ENCODE measurements around the gene INPP1.
"Not testable (repeated sequence)": the region's sequence is repeated elsewhere in the genome, so short reads cannot be mapped to it uniquely, and the experiment has no call there.

INPP1 gene

DNA sequence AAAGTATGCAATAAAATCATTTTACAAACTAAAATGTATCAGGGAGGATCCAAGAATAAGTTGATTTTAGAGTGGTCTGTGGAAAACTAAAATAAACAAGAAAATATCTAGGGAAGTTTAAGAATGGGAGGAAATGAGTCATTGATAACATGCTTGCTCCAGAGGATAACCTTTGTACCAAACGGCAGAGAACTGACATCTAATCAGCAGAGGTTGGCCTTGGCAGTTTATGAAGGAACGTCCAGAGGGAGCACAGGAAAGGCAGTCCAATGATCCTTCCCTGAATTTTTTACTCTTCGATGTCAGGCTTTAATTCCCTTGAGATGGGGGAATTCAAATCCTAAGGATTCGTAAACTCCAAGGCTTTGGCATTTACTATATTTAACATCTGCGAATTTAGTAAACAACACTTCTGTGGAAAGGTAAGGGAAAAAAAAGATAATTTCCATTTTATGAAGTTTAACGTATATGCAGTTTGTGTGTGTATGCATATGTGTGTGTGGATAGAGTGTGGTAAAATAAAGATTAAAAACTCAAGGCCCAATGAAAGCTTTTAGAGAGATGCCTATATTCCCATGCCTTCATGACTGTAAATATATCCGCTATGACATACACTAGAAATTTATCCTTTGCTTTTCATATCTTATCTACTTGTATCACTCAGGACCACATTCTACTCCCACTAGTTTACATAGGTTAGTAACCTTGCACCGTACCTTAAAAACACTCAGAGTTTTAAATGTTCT, 8.7 kb upstream of the INPP1 start:
- no peak for DNase-seq

GRCh38 chr2:190335225-190335559, 8.2 kb upstream of the INPP1 start:
- no peak for DNase-seq

- DNase-seq: not testable (repeated sequence)
Measured at GRCh38 chr2:190335584-190335983, 7.8 kb upstream of the INPP1 start.

- no peak for DNase-seq
Measured at GRCh38 chr2:190336420-190336819, 7.0 kb upstream of the INPP1 start.

- no peak for DNase-seq
Measured at GRCh38 chr2:190338453-190338852, 4.9 kb upstream of the INPP1 start.

DNA sequence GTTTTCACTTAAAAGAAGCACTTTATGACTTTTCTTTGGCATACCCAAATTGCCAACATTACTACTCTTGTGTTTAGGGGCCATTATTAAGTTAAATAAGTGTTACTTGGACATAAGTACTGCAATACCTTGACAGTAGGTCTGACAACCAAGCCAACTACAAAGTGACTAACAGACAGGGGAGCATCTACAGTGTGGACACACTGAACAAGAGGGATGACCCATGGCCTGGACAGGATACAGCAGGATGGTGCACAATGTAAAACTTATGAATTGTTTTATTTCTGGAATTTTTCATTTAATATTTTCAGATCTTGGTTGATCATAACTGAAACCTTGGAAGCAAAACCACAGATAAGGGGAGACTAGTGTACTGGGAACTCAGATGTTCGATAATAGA, 4.0 kb upstream of the INPP1 start:
- no peak for DNase-seq

DNA sequence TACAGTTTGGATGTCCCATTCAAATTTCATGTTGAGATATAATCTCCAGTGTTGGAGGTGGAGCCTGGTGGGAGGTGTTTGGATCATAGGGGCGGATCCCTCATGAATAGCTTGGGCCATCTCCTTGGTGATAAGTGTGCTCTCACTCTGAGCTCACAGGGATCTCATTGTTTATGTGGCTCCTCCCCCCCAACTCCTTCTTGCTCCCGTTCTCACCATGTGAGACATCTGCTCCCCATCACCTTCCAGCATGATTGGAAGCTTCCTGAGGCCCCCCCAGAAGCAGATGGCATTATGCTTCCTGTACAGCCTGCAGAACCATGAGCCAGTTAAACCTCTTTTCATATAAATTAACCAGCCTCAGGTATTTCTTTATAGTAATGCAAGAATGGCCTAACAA, 3.0 kb upstream of the INPP1 start:
- DNase-seq: no peak

DNA sequence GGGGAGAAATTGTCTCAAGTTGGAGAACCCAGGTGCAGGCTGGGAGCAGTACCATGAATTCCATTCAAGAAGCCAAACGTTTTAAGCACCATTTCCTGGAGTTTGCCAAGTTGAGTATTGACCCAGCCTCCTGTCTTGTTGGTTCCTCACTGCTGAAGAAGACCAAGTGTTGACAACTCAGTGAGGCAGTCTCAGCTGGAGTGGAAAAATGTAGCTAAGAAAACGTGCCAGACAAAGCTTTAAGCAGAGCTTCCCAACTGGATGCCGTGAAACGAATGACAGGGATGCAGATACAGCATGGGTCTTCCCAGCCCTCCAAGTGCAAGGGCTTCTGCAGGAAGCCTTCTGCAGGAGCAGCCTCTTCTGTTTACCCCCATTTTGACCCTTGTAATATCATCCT, 778 bp upstream of the INPP1 start:
- DNase-seq: no peak

- no peak for DNase-seq
Measured at GRCh38 chr2:190343089-190343535, 277 bp upstream of the INPP1 start.

GRCh38 chr2:190344276-190344827, 963 bp downstream of the INPP1 start:
- no peak for DNase-seq

- no peak for DNase-seq
Measured at GRCh38 chr2:190350371-190350770, 7.0 kb downstream of the INPP1 start.

- no peak for DNase-seq
Measured at GRCh38 chr2:190351955-190352354, 8.6 kb downstream of the INPP1 start.

DNA sequence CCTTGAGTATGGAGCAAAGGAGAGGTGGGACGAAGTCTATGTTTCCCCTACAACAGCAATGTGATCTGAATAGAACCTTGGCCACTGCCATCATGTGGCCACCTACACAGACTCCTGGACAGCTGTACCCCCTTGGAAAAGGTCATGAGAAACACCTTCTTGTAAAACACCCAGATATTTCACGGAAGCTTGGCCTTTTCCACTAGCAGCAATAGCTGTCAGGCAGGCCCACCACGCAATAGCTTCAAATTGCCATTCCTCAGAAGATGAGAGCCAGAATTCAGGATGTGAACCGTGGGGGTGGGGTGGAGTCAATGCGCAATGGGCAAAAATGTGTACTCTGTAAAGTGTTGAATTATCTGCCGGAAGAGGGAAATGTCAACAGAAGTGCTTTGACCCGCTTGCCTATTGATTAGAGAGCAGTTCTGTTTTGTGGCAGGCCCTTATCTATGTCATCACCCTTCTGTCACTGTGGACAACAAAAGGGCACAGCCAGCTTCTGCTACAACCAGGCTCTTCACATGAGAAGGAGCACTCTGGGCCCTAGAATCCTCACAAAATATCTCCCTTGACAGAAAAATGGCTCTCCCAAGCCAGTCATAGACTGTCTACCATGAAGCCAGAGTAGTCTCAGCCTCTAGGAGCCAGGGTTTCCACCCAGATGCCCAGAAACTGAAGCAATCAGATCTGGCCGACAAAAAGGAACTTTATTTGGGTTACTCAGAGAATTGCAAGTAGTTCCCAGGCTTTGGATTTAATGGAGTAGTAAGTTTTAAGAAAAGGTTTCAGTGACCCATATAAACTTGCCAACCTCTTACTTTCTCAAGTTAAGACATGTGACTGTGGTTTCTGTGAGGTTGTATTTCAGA, 9.5 kb downstream of the INPP1 start:
- DNase-seq: no peak

DNA sequence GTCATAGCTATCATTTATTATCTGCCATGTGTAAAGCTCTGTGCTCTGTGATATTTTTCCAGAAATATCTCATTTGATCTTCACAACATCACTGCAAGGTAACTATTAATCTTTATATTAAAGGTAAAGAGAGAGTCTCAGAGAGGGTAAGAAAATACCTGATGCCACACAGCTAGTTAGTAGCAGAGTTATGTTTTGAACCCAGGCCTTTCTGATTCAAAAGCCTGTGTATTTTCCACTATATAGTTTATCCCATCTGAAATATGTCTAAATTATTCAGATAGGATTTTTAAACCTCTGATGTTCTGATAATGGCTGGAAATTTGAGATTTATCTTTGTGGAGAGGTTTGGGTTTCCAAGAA, 10.1 kb downstream of the INPP1 start:
- no peak for DNase-seq

GRCh38 chr2:190354003-190354690, 10.8 kb downstream of the INPP1 start:
- DNase-seq: no peak

DNA sequence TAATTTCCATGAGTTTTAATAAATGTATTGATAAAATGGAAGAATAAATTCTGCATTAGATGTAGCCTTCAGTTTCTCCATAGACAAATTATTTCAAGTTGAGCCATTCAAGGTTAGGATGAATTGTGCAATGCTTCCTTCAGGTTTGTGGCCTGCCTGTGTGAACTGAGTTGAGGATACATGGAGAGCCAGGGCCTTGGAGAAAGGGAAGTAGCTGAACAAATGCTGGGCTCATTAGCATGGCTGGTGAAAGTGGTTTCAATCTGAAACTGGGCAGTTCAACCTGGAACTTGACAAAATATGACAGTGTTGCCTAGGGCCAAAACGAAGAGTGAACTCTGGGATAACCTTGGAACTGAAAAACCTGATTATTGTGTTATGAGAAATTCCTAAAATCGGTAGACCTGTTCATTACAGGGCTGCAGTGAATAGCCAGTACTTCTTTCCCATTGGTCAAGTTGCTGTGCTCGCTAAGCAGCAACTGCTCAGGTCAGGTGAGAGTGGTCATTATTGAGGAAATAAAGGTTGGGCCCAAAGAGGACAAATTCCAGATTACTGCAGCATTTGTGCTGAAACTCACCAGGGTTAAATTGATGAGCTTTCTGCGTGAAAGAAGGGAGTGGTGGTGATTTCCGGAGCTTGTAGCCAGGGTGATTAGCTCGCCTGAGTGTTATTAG, 12.7 kb downstream of the INPP1 start:
- DNase-seq: no peak

GRCh38 chr2:190357600-190357999, 14.2 kb downstream of the INPP1 start:
- DNase-seq: no peak

DNA sequence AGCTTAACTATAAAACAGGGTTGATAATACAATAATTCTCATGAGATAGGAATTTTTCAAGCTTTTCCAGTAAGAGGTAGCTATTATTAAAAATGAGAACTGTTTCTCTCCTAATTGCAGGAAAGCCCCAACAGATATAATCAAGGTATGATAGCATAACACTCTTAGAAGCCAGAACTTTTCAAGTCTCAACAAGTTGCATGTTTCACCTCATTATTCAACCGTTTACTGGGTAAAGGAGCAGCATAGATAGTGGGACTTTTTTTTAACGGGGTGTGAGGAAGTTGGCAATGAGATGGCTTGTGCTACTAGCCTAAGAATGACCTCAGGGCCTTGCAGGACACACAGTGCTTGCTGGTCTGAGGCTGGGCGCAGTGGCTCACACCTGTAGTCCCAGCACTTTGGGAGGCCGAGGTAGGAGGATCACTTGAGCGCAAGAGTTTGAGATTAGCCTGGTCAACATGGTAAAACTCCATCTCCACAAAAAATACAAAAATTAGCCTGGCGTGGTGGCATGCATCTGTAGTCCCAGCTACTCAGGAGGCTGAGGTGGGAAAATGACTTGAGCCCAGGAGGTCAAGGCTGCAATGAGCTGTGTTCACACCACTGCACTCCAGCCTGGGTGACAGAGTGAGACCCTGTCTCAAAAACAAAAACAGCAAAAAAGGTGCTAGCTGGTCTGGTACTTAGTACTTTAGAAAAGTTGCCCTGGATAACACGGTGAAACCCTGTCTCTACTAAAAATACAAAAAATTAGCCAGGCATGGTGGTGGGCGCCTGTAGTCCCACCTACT, 15.5 kb downstream of the INPP1 start:
- DNase-seq: not testable (repeated sequence)

DNA sequence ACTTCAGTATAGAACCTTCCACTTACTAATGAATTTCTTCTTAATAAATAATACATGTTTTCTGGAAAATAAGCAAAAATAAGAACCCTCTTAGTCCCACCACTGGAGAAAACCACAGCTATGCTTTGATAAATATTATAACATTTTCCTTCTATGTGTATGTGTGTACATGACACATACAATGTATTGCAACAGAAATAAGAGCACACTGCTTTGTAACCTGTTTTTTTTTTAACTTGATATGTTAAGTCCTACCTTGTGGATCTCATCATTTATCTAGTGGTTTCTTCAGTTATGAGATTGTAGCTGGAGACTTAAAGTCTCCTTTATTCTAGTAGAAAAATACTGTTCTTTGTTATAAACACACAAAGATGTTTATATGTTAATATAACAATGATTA, 17.2 kb downstream of the INPP1 start:
- DNase-seq: no peak

DNA sequence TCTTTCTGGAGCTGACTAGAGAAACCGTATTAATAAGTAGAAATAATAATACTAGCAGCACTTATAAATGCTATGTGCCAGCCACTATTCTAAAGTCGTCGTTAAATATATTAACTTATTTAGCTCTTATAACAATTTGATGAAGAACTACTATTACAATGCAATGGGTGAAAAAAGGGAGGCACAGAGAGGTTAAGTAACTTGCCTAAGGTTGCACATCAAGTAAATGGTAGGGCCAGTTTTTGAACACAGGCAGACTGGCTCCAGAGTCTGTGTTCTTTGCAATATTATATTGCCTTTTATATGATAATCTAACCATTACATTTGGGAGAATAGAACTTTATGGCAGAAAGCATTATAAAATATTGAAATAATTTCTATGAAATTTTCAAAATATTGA, 17.6 kb downstream of the INPP1 start:
- no peak for DNase-seq

DNA sequence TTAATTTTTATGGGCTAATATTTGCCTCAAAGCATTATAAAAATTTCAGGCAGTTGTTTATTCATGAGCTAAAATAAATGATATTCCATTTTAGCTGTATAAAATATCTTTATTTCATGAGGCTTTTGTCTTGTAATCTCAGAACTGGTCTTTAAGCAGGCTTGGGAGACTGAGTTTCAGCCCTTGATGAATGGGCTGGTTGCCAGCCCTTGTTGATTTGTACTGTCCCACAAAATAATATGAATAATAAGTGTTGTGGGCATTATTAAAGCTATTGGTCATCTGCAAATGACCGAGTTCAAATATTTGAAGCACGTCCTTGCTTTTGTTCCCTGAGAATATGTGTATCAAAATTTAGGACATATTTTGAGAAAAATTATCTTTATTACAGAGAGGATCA, 18.2 kb downstream of the INPP1 start:
- no peak for DNase-seq

GRCh38 chr2:190362894-190363293, 19.5 kb downstream of the INPP1 start:
- DNase-seq: no peak
